ENCODE data around the gene CATSPERZ. TPM values are rescaled to one million over a fixed set of nuclear protein-coding genes. Genes with fewer than 3 reads are reported as not detected.

Gene CATSPERZ
- total and polyA plus RNA-seq, 9 of the 15 experiments (the other 6 are each of a cell fraction or from before 2014, with no cell fraction given), result 0.86 to 8.5 (median 3.5) TPM

DNA sequence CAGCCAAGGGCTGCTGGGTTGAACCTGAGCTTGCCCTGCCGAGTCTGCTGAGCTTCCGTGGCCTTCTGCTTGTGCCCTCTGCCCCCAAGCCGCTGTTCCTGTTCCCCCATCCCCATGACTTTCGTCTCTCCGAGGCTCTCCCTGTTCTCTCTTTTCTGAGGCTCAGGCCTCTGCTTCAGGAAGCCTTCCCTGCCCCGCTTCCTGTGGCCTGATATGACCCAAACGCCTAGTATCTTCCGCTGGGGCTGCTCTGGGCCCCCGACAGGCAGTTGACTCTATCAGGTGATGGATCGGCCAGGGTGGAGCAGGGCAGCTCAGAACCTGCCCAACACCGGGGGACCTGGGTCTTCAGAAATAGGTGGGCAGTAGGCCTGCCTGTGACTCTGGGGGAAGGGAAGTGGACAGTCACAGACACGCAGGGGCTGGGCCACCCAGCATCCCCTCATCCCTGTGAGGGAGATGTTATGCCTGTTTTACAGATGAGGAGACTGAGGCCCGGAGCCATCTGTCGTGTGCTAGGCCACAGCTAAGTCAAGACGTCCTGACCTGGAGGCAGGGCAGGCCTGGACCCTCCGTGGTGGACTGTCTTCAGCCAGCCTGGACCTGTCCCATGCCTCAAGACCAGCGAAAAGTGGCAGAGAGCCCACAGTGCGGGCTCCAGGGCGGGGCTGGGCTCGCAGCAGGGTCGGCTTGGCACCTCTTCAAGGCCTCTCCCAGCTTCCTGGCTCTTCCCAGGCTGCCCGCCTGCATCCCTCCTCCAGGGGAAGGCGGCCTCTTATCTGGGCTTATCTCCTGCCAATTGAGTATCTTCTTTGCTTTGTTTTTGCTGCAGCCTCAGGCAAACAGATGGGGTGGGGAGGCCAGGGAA is 31.9 kb upstream of the CATSPERZ start (continued):
- TF ChIP-seq CLOCK (CRISPR knock-in tag; IDR thresholded peaks at IDR 0.05; ENCODE audit: borderline replicate concordance) (no peak), TOE1 (IDR thresholded peaks at IDR 0.05; ENCODE audit: borderline replicate concordance) (no peak), TOE1 (CRISPR knock-in tag; IDR thresholded peaks at IDR 0.05; ENCODE audit: borderline replicate concordance, low read depth) (0 out of 2 replicates have a peak, but pooled peaks have one; percentile 48), CTBP1 (IDR thresholded peaks at IDR 0.05; ENCODE audit: borderline replicate concordance) (peak; percentile 35; the same call in 1 of the 2 replicates), ZNF274 (IDR thresholded peaks at IDR 0.05; ENCODE audit: borderline replicate concordance, low read depth, low read length) (no peak), ZNF41 (CRISPR knock-in tag; conservative IDR thresholded peaks at IDR 0.05) (no peak), HIVEP1 (CRISPR knock-in tag; IDR thresholded peaks at IDR 0.05) (no peak), HDAC2 (IDR thresholded peaks at IDR 0.05) (peak; percentile 31; the same call in 1 of the 2 replicates), CCNT2 (IDR thresholded peaks at IDR 0.05; ENCODE audit: borderline replicate concordance, extremely low read depth, insufficient read length, low read depth, low read length) (no peak), ZNF79 (CRISPR knock-in tag; IDR thresholded peaks at IDR 0.05; ENCODE audit: low read depth) (0 out of 2 replicates have a peak, but pooled peaks have one; percentile 23), PHF20 (IDR thresholded peaks at IDR 0.05; ENCODE audit: partially characterized antibody) (no peak), FOXA1 (IDR thresholded peaks at IDR 0.05; ENCODE audit: borderline replicate concordance) (no peak), STAT6 (CRISPR knock-in tag; IDR thresholded peaks at IDR 0.05) (no peak), GATA2 (CRISPR knock-in tag; IDR thresholded peaks at IDR 0.05) (peak; percentile 50; the same call in 1 of the 2 replicates), YBX1 (IDR thresholded peaks at IDR 0.05) (no peak), GABPB1 (CRISPR knock-in tag; IDR thresholded peaks at IDR 0.05) (no peak), EP300 (IDR thresholded peaks at IDR 0.05; ENCODE audit: low read length) (peak; percentile 51; the same call in 1 of the 2 replicates), ZC3H8 (IDR thresholded peaks at IDR 0.05) (no peak), SMAD1 (IDR thresholded peaks at IDR 0.05; ENCODE audit: low read depth, low read length, partially characterized antibody) (no peak), RUNX1 (IDR thresholded peaks at IDR 0.05; ENCODE audit: low read depth) (no peak)
- TF ChIP-seq, protein P1, sequence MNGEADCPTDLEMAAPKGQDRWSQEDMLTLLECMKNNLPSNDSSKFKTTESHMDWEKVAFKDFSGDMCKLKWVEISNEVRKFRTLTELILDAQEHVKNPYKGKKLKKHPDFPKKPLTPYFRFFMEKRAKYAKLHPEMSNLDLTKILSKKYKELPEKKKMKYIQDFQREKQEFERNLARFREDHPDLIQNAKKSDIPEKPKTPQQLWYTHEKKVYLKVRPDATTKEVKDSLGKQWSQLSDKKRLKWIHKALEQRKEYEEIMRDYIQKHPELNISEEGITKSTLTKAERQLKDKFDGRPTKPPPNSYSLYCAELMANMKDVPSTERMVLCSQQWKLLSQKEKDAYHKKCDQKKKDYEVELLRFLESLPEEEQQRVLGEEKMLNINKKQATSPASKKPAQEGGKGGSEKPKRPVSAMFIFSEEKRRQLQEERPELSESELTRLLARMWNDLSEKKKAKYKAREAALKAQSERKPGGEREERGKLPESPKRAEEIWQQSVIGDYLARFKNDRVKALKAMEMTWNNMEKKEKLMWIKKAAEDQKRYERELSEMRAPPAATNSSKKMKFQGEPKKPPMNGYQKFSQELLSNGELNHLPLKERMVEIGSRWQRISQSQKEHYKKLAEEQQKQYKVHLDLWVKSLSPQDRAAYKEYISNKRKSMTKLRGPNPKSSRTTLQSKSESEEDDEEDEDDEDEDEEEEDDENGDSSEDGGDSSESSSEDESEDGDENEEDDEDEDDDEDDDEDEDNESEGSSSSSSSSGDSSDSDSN (IDR thresholded peaks at IDR 0.05; ENCODE audit: borderline replicate concordance in 1 of 2, low read depth in 2 of 2, low read length in 2 of 2), result peak; percentile 37 to 49; a peak in 1 of 4 replicates
